CD4-positive, CD25-positive, alpha-beta regulatory T cell (primary cell): ENCODE results near the gene NSMF. TPM values are rescaled to one million over a fixed set of nuclear protein-coding genes. Genes with fewer than 3 reads are reported as not detected.

Experiments
- ATAC-seq, 2 donors: fragments of 150-1000 bp; cut with Tn5 transposase; one replicate each; pipeline ENCODE4 v1.10.0; 2021; ENCODE audit warnings: low read depth in 2 of 2, moderate number of reproducible peaks in 2 of 2, moderate library complexity in 1 of 2
- DNase-seq, 3 donors: peaks; one replicate each; pipeline versions ENCODE4 v3.0.0 to v3.0.0-alpha.2; 2012 to 2022; ENCODE audit warnings: mixed read lengths in 1 of 3
- H3K27ac ChIP-seq: one replicate; pipeline ENCODE4 v1.7.0; 2013; ENCODE audit warnings: mild to moderate bottlenecking, low read length; ENCODE audit not compliant: insufficient read depth, poor library complexity, severe bottlenecking
- H3K27me3 ChIP-seq: one replicate; pipeline ENCODE4 v1.7.0; 2013; ENCODE audit warnings: low read length; ENCODE audit not compliant: control insufficient read depth, insufficient read depth
- H3K36me3 ChIP-seq: one replicate; pipeline ENCODE4 v1.7.0; 2013; ENCODE audit warnings: mild to moderate bottlenecking, low read length, moderate library complexity; ENCODE audit not compliant: control insufficient read depth, insufficient read depth
- H3K4me1 ChIP-seq: 2 replicates; pipeline ENCODE4 v1.7.0; 2013; ENCODE audit warnings: mild to moderate bottlenecking, low read length; ENCODE audit not compliant: insufficient read depth, control insufficient read depth, poor library complexity, severe bottlenecking
- H3K4me3 ChIP-seq: one replicate; pipeline ENCODE4 v1.7.0; 2013; ENCODE audit warnings: low read depth, mild to moderate bottlenecking, low read length, moderate library complexity
- H3K9me3 ChIP-seq, 2 experiments: 1 replicate in 1 of 2; 2 replicates in 1 of 2; pipeline ENCODE4 v1.7.0; 2013; ENCODE audit warnings: low read length in 2 of 2, mild to moderate bottlenecking in 1 of 2, moderate library complexity in 1 of 2; ENCODE audit not compliant: control insufficient read depth in 2 of 2
- H3K27ac Mint-ChIP-seq, 3 donors: one replicate each; pipeline ENCODE4 v1.8.0; 2020 to 2022; ENCODE audit warnings: mild to moderate bottlenecking in 3 of 3, mixed read lengths in 3 of 3, moderate library complexity in 2 of 3
- H3K27me3 Mint-ChIP-seq: one replicate; pipeline ENCODE4 v1.8.0; 2022; ENCODE audit warnings: mild to moderate bottlenecking, mixed read lengths
- H3K36me3 Mint-ChIP-seq: one replicate; pipeline ENCODE4 v1.8.0; 2020; ENCODE audit warnings: mixed read lengths
- H3K4me1 Mint-ChIP-seq, 4 donors: one replicate each; pipeline ENCODE4 v1.8.0; 2020 to 2022; ENCODE audit warnings: mixed read lengths in 4 of 4, mild to moderate bottlenecking in 1 of 4
- H3K4me3 Mint-ChIP-seq, 4 donors: one replicate each; pipeline ENCODE4 v1.8.0; 2020 to 2022; ENCODE audit warnings: mild to moderate bottlenecking in 4 of 4, mixed read lengths in 4 of 4, moderate library complexity in 3 of 4
- H3K9me3 Mint-ChIP-seq, 7 donors: one replicate each; pipeline ENCODE4 v1.8.0; 2020 to 2022; ENCODE audit warnings: mixed read lengths in 7 of 7, mild to moderate bottlenecking in 3 of 7, moderate library complexity in 2 of 7
- polyA plus RNA-seq, 4 donors: library from polyadenylated mRNA; unstranded; fragments of 300-500 nt; fragmentation: Illumina TruSeq; gene quantifications; one replicate each; pipeline ENCODE4 v1.2.3, GENCODE V29; 2021
- total RNA-seq: library from RNA; stranded (reverse); gene quantifications from one replicate; pipeline ENCODE4 v1.2.3, GENCODE V29; 2022

The NSMF gene
- total and polyA plus RNA-seq, 5 donors from 2014 or later: 9.3 to 109 (median 13.8) TPM

DNA sequence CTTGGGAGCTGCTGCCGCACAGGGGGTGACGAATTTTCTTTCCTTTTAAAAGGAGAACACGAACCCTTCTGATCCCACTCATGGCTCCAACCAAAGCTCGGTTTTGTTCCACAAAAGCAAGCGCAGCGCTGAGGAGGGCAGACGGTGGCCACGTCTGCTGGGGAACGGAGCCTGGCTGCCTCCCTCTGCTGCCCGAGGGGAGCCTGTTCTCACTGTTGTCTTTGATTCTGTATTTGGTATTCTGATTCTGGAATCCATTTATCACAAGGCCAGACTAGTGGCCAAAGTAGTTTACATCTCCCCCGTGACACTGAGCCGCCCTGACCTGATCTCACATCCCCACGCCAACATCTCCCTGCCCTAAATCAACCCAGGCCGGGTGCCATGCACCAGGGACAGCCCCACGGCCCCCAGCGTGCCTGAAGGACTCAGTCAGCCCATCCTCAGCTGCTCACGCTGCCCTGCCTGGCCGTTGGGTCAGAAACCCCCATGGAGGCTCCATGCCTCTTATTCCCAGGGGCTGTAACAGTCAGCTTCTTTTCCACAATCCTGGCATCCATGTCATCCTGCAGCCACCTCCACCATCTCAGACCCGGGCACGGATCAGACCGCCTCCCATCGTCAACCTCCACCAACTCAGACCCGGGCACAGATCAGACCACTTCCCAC is 6.7 kb upstream of the NSMF start:
- Mint-ChIP-seq H3K9me3 (peaks cover 0 to 4% (median 0%) of the 10 kb centered on the region in 7 donors), H3K36me3 (no peaks in the 10 kb centered on the region), H3K4me1 (peaks cover 4 to 24% (median 7%) of the 10 kb centered on the region in 4 donors), H3K27me3 (peaks cover 8% of the 10 kb centered on the region), H3K27ac (peak overlapping the region; percentile 86 to 92 (median 89)), H3K4me3 (peak overlapping the region in 1 of 4 donors; percentile 10)
- no peak for ATAC-seq
- Histone ChIP-seq H3K4me1 (peaks cover 30% of the 10 kb centered on the region), H3K27ac (no peak overlapping the region), H3K4me3 (no peak overlapping the region), H3K9me3 (no peaks in the 10 kb centered on the region), H3K36me3 (no peaks in the 10 kb centered on the region), H3K27me3 (no peaks in the 10 kb centered on the region)
- DNase-seq: no peak

DNA sequence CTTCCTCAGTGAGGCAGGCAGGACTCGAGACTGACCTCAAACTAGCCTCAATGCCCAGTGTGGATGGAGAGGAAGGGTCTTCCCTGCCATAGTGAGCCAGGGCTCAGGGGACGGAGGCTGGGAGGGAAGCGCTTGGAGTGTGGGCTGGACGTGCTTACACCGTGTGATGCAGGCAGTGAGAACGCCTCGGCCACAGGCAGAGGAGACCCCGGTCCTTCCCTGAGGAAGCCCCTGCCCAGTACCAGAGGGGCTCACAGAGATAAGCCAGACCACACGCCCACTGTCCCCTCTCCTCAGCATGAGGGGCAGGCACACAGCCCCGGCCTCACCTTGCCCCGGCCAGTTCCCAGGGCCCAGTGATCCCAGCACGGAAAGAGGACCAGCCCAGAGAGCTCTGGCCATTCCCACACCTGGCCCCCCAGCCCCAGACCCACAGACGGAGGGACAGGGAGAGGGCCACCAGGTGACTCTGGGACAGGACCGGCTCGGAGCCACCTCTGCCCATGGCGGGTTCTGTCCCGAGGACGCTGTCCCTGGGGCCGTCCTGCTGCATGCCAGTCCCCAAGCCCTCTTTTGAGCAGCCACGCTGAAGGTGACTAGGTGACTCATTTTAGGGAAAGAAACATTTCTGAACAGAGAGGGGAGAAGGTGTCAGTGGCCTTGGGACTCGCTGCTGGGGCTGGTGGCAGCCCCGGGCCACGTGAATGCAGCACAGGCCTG is 6.0 kb upstream of the NSMF start:
- DNase-seq: no peak
- no peak overlapping the region for H3K27ac Mint-ChIP-seq
- peaks cover 8% of the 10 kb centered on the region for H3K27me3 Mint-ChIP-seq

DNA sequence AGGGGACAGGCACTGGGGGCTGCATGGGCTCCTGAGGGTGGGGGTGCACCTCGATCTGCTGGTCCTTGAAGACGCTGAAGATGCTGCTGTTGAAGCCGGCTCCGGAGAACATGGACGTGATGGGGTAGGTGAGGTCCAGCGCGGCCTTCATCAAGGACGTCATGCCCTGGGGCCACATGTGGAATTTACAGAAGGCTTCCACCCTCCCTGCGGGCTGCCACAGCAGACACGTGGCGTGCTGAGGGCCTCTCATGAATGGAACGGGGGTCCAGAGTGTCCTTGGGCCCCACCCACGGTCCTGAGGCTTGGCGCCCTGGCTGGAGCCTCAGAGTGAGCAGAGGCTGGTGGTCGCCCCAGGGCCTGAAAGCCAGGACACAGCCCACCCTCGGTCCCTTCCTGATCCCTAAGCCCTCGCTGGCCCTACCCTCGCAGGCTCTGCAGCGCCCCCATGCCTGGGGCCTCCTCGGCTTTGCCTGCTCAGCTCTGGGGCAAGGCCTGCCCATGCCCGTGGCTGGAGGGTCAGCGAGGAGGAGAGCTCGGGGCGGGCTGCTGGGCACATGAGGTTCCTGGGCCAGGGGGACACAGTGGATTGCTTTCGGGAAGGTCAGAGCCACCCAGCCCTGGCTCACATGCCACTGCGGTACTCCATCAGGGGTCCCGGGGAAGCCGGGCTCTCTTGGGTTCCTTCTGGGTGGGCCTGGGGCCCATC is 5.3 kb upstream of the NSMF start:
- H3K4me1 ChIP-seq: peaks cover 44% of the 10 kb centered on the region
- no peak overlapping the region for H3K27ac Mint-ChIP-seq
- H3K36me3 Mint-ChIP-seq: no peaks in the 10 kb centered on the region
- DNase-seq (no peak), ATAC-seq (no peak)
- H3K27me3 Mint-ChIP-seq: peaks cover 8% of the 10 kb centered on the region
- H3K4me3 Mint-ChIP-seq: no peak overlapping the region
- no peaks in the 10 kb centered on the region for H3K9me3 ChIP-seq
- H3K27ac ChIP-seq: no peak overlapping the region
- peaks cover 0 to 33% (median 6%) of the 10 kb centered on the region in 4 donors for H3K4me1 Mint-ChIP-seq
- no peaks in the 10 kb centered on the region for H3K27me3 ChIP-seq
- no peak overlapping the region for H3K4me3 ChIP-seq
- no peaks in the 10 kb centered on the region for H3K36me3 ChIP-seq
- peaks cover 0 to 4% (median 0%) of the 10 kb centered on the region in 7 donors for H3K9me3 Mint-ChIP-seq

More for the DNA sequence above, 6.0 kb upstream of the NSMF start:
- Histone ChIP-seq H3K9me3 (no peaks in the 10 kb centered on the region), H3K4me3 (no peak overlapping the region), H3K27me3 (no peaks in the 10 kb centered on the region), H3K36me3 (no peaks in the 10 kb centered on the region), H3K4me1 (peaks cover 37% of the 10 kb centered on the region), H3K27ac (no peak overlapping the region)
- Mint-ChIP-seq H3K4me1 (peaks cover 0 to 26% (median 5%) of the 10 kb centered on the region in 4 donors), H3K4me3 (no peak overlapping the region), H3K9me3 (peaks cover 0 to 4% (median 0%) of the 10 kb centered on the region in 7 donors), H3K36me3 (no peaks in the 10 kb centered on the region)
- no peak for ATAC-seq

DNA sequence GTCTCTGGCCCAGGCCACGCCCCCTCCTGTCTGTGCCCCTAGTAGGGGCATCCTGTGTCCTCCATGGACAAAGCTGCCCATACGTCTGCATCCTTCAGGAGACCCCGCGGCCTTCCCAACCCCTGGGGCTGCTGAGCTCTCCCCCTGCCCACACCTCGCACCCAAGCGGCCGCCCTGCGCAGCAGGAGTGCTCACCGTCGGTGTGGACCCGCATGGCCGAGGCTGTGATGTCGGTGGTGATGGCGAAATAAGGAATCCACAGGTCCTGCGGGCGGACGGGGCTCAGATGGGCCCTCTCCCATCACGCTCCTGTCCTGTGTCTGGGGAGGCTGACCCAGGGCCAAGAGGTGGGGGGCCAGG is 4.8 kb upstream of the NSMF start:
- no peaks in the 10 kb centered on the region for H3K9me3 ChIP-seq
- no peaks in the 10 kb centered on the region for H3K27me3 ChIP-seq
- H3K4me1 Mint-ChIP-seq: peaks cover 0 to 34% (median 6%) of the 10 kb centered on the region in 4 donors
- no peak for DNase-seq
- peak overlapping the region in 1 of 4 donors; percentile 50 for H3K4me3 Mint-ChIP-seq
- H3K27ac Mint-ChIP-seq: peak overlapping the region in 1 of 3 donors; percentile 59
- no peak overlapping the region for H3K27ac ChIP-seq
- ATAC-seq: no peak
- H3K36me3 ChIP-seq: no peaks in the 10 kb centered on the region
- H3K36me3 Mint-ChIP-seq: no peaks in the 10 kb centered on the region
- peaks cover 8% of the 10 kb centered on the region for H3K27me3 Mint-ChIP-seq
- H3K4me1 ChIP-seq: peaks cover 46% of the 10 kb centered on the region
- H3K9me3 Mint-ChIP-seq: peaks cover 0 to 4% (median 0%) of the 10 kb centered on the region in 7 donors
- H3K4me3 ChIP-seq: no peak overlapping the region

DNA sequence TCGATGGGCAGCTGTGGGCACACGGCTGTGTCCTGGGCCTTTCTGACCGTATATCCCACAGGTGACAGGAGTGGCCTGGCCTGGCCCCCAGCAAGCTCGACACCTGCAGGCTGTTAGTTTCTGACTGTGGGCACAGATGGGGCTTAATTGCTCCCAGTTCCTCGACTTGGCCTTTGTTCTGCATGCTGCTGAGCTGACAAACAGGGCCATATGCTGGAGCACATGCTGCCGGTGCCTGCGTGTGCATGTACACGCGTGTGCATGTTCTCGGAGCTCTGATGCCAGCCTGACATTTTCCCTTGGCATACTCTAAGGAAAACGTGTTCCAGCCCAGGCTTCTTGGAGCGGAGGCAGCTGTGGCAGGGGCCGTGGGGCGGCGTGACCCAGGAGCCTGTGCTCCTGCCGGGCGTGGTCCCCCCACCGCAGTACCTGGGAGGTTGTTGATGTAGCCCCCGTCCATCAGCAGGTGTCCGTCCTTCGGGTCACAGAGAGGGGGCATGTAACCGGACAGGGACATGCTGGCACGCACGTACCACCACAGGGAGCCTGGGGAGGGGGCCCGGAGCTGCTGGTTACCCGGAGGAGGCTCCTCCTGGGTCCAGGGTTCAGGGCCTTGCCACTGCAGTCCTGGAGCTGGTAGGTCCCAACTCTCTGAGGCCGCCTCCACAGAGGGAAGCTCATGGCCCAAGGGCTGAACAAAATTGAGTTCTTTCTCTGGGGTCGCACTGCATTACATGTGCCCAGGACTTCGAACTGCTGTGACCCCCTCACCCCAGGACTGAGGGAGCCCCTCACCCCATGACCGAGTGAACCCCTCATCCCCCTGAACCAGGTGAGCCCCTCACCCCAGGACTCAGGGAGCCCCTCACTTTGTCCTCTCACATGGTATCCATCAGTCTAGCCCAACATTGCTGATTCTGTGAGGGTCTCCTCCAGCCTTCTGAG is 4.1 kb upstream of the NSMF start:
- DNase-seq (no peak), ATAC-seq (no peak)
- H3K36me3 ChIP-seq: no peaks in the 10 kb centered on the region
- Mint-ChIP-seq H3K4me3 (peak overlapping the region; percentile 27 to 98 (median 67)), H3K36me3 (no peaks in the 10 kb centered on the region), H3K9me3 (peaks cover 0 to 3% (median 0%) of the 10 kb centered on the region in 7 donors), H3K27me3 (peaks cover 5% of the 10 kb centered on the region), H3K4me1 (peaks cover 0 to 34% (median 6%) of the 10 kb centered on the region in 4 donors), H3K27ac (peak overlapping the region; percentile 75 to 95 (median 90))
- H3K27me3 ChIP-seq: no peaks in the 10 kb centered on the region
- H3K4me3 ChIP-seq: no peak overlapping the region
- H3K9me3 ChIP-seq: no peaks in the 10 kb centered on the region
- peaks cover 51% of the 10 kb centered on the region for H3K4me1 ChIP-seq
- H3K27ac ChIP-seq: peak overlapping the region; percentile 94

DNA sequence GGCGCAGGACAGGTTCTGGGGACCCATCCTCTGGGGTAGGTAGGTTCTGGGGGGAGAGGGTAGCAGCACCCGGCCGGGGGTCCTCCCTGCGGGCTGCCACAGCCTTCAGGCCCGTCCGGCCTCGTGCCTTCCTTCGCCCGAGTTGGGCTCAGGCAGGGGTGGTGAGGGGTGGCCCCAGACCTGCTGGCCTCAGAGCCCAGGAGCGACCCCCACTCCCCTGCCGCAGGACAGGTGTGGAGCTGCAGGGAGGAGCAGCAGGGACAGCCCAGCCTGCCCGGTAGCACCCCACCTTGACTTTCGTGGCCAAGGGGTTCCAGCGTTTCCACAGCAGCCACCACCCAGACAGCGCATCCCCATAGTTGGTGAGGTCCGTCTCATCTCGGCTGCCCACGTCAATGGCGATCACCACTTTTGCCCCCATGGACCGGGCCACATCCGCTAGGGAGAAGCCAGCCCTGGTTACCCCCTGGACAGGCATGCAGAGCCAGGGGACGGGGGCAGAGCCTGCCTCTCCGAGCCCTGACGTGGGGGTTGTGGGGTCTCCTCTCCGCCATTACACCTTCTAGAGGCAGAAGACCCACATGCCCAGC is 3.4 kb upstream of the NSMF start:
- H3K9me3 Mint-ChIP-seq: peaks cover 0 to 1% (median 0%) of the 10 kb centered on the region in 7 donors
- no peak for DNase-seq

More for the DNA sequence above, 3.4 kb upstream of the NSMF start:
- Histone ChIP-seq H3K9me3 (no peaks in the 10 kb centered on the region), H3K27ac (peak overlapping the region; percentile 94), H3K36me3 (no peaks in the 10 kb centered on the region), H3K27me3 (no peaks in the 10 kb centered on the region), H3K4me1 (peaks cover 59% of the 10 kb centered on the region), H3K4me3 (no peak overlapping the region)
- no peak for ATAC-seq
- peak overlapping the region; percentile 87 to 98 (median 88) for H3K4me3 Mint-ChIP-seq
- H3K27me3 Mint-ChIP-seq: no peaks in the 10 kb centered on the region
- H3K27ac Mint-ChIP-seq: peak overlapping the region; percentile 95 to 98 (median 97)
- no peaks in the 10 kb centered on the region for H3K36me3 Mint-ChIP-seq
- peaks cover 0 to 34% (median 6%) of the 10 kb centered on the region in 4 donors for H3K4me1 Mint-ChIP-seq
